Central memory CD8-positive, alpha-beta T cell (primary cell): Measurements from ENCODE around the gene WIPF2.
A peak's percentile ranks its signal among the peaks of the same experiment; 100 is the strongest.
"Not testable (repeated sequence)": the region's sequence is repeated elsewhere in the genome, so short reads cannot be mapped to it uniquely, and the experiment has no call there.

Source experiments
- ATAC-seq: fragments of 150-1000 bp; cut with Tn5 transposase; replicated peaks from 2 replicates; pipeline ENCODE4 v1.10.0; 2022; ENCODE audit warnings: mild to moderate bottlenecking, moderate FRiP score, moderate number of reproducible peaks; ENCODE audit not compliant: poor library complexity, severe bottlenecking; ENCODE audit errors: extremely low read depth
- DNase-seq, 2 donors: peaks; one replicate each; pipeline ENCODE4 v3.0.0; 2021; ENCODE audit warnings: low spot score in 2 of 2
- H3K27ac Mint-ChIP-seq: one replicate; pipeline ENCODE4 v1.8.0; 2022; ENCODE audit warnings: low read depth, mild to moderate bottlenecking, moderate library complexity, mixed read lengths
- H3K27me3 Mint-ChIP-seq: one replicate; pipeline ENCODE4 v1.8.0; 2022; ENCODE audit warnings: mixed read lengths
- H3K36me3 Mint-ChIP-seq: one replicate; pipeline ENCODE4 v1.8.0; 2022; ENCODE audit warnings: mild to moderate bottlenecking, moderate library complexity, mixed read lengths; ENCODE audit not compliant: insufficient read depth
- H3K4me1 Mint-ChIP-seq: one replicate; pipeline ENCODE4 v1.8.0; 2022; ENCODE audit warnings: mixed read lengths
- H3K4me3 Mint-ChIP-seq: one replicate; pipeline ENCODE4 v1.8.0; 2022; ENCODE audit warnings: mild to moderate bottlenecking, moderate library complexity, mixed read lengths
- H3K9me3 Mint-ChIP-seq: one replicate; pipeline ENCODE4 v1.8.0; 2022; ENCODE audit warnings: mixed read lengths

WIPF2 gene

GRCh38 chr17:40297511-40297910 is 78.4 kb downstream of the WIPF2 start:
- ATAC-seq (no peak), DNase-seq (no peak)
- Mint-ChIP-seq H3K4me1 (no peaks in the 10 kb centered on the region), H3K36me3 (peaks cover 6% of the 10 kb centered on the region), H3K9me3 (no peaks in the 10 kb centered on the region), H3K4me3 (no peak overlapping the region), H3K27ac (no peak overlapping the region), H3K27me3 (no peaks in the 10 kb centered on the region)

GRCh38 chr17:40298726-40299125 is 79.6 kb downstream of the WIPF2 start:
- H3K36me3 Mint-ChIP-seq: peaks cover 6% of the 10 kb centered on the region
- no peaks in the 10 kb centered on the region for H3K27me3 Mint-ChIP-seq
- no peak overlapping the region for H3K4me3 Mint-ChIP-seq
- no peaks in the 10 kb centered on the region for H3K9me3 Mint-ChIP-seq
- peaks cover 8% of the 10 kb centered on the region for H3K4me1 Mint-ChIP-seq
- DNase-seq (no peak), ATAC-seq (no peak)
- H3K27ac Mint-ChIP-seq: no peak overlapping the region

- ATAC-seq, H3K27ac Mint-ChIP-seq, DNase-seq, H3K27me3 Mint-ChIP-seq, H3K4me3 Mint-ChIP-seq, H3K36me3 Mint-ChIP-seq, H3K9me3 Mint-ChIP-seq, H3K4me1 Mint-ChIP-seq: not testable (repeated sequence)
These were observed 80.2 kb downstream of the WIPF2 start for GRCh38 chr17:40299159-40299757.

- ATAC-seq (no peak), DNase-seq (no peak)
- no peaks in the 10 kb centered on the region for H3K27me3 Mint-ChIP-seq
- peaks cover 8% of the 10 kb centered on the region for H3K4me1 Mint-ChIP-seq
- peaks cover 1% of the 10 kb centered on the region for H3K36me3 Mint-ChIP-seq
- no peaks in the 10 kb centered on the region for H3K9me3 Mint-ChIP-seq
- H3K27ac Mint-ChIP-seq: no peak overlapping the region
- H3K4me3 Mint-ChIP-seq: no peak overlapping the region
These were observed 82.2 kb downstream of the WIPF2 start for GRCh38 chr17:40301315-40301714.

- peaks cover 1% of the 10 kb centered on the region for H3K36me3 Mint-ChIP-seq
- H3K4me1 Mint-ChIP-seq: peaks cover 8% of the 10 kb centered on the region
- H3K9me3 Mint-ChIP-seq: no peaks in the 10 kb centered on the region
- no peak overlapping the region for H3K4me3 Mint-ChIP-seq
- DNase-seq (peak; percentile 36 to 59), ATAC-seq (no peak)
- H3K27me3 Mint-ChIP-seq: no peaks in the 10 kb centered on the region
- peak overlapping the region; percentile 10 for H3K27ac Mint-ChIP-seq
These were observed 84.0 kb downstream of the WIPF2 start for GRCh38 chr17:40303009-40303657.

- Mint-ChIP-seq H3K27ac (peak overlapping the region; percentile 10), H3K27me3 (no peaks in the 10 kb centered on the region), H3K9me3 (no peaks in the 10 kb centered on the region), H3K4me1 (peaks cover 8% of the 10 kb centered on the region), H3K36me3 (peaks cover 1% of the 10 kb centered on the region), H3K4me3 (no peak overlapping the region)
- no peak for ATAC-seq
- DNase-seq: no peak
These were observed 84.8 kb downstream of the WIPF2 start for GRCh38 chr17:40303708-40304551.

GRCh38 chr17:40304552-40304863 is 85.4 kb downstream of the WIPF2 start:
- ATAC-seq, H3K9me3 Mint-ChIP-seq, H3K4me1 Mint-ChIP-seq, H3K27ac Mint-ChIP-seq, H3K4me3 Mint-ChIP-seq, H3K36me3 Mint-ChIP-seq, H3K27me3 Mint-ChIP-seq, DNase-seq: not testable (repeated sequence)

GRCh38 chr17:40304866-40305265 is 85.8 kb downstream of the WIPF2 start:
- H3K36me3 Mint-ChIP-seq, H3K27ac Mint-ChIP-seq, ATAC-seq, H3K4me1 Mint-ChIP-seq, H3K27me3 Mint-ChIP-seq, H3K4me3 Mint-ChIP-seq, H3K9me3 Mint-ChIP-seq, DNase-seq: not testable (repeated sequence)

- Mint-ChIP-seq H3K27ac (no peak overlapping the region), H3K27me3 (no peaks in the 10 kb centered on the region), H3K4me3 (no peak overlapping the region), H3K36me3 (no peaks in the 10 kb centered on the region), H3K4me1 (peaks cover 15% of the 10 kb centered on the region), H3K9me3 (no peaks in the 10 kb centered on the region)
- DNase-seq: no peak
- no peak for ATAC-seq
These were observed 87.3 kb downstream of the WIPF2 start for GRCh38 chr17:40306395-40306794.

- Mint-ChIP-seq H3K36me3 (peaks cover 3% of the 10 kb centered on the region), H3K4me3 (no peak overlapping the region), H3K27ac (no peak overlapping the region), H3K27me3 (no peaks in the 10 kb centered on the region), H3K9me3 (no peaks in the 10 kb centered on the region), H3K4me1 (peaks cover 23% of the 10 kb centered on the region)
- ATAC-seq (no peak), DNase-seq (no peak)
These were observed 88.1 kb downstream of the WIPF2 start for GRCh38 chr17:40307001-40307730.

- H3K4me3 Mint-ChIP-seq: no peak overlapping the region
- H3K9me3 Mint-ChIP-seq: no peaks in the 10 kb centered on the region
- H3K4me1 Mint-ChIP-seq: peaks cover 29% of the 10 kb centered on the region
- H3K27ac Mint-ChIP-seq: no peak overlapping the region
- ATAC-seq: no peak
- H3K36me3 Mint-ChIP-seq: peaks cover 3% of the 10 kb centered on the region
- DNase-seq: no peak
- H3K27me3 Mint-ChIP-seq: no peaks in the 10 kb centered on the region
These were observed 88.7 kb downstream of the WIPF2 start for GRCh38 chr17:40307740-40308239.
